22Rv1 (cell line): Measurements from ENCODE around the gene LTBP1.

Experiments used
- ZFX ChIP-seq: fragments of 450-650 bp; IDR thresholded peaks from 2 replicates; pipeline ENCODE4 v1.6.1; 2017; ENCODE audit warnings: antibody characterized with exemption, borderline replicate concordance
- TF ChIP-seq, protein P1 (sequence below): fragments of 450-650 bp; IDR thresholded peaks from 2 replicates; pipeline ENCODE4 v1.5.1; 2017; ENCODE audit warnings: mild to moderate bottlenecking

DNA sequence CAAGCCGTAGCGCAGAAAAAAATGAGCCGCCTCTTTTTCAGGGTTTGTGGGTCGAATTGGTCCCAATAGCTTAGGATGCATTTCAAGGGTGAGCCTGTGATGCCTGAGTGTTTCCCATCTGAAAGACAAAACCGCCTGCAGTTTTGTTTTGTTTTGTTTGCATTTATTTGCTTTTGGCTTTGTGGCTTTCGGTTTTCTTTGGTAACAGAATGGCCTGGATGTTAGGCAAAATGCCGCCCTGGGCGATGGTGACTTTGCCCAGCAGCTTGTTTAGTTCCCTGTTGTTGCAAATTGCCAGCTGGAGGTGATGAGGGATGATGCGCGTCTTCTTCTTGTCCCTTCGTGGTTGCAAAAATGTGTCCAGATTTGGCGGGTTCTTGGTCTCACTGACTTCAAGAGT lies 109.4 kb downstream of the LTBP1 start:
- TF ChIP-seq, protein P1, sequence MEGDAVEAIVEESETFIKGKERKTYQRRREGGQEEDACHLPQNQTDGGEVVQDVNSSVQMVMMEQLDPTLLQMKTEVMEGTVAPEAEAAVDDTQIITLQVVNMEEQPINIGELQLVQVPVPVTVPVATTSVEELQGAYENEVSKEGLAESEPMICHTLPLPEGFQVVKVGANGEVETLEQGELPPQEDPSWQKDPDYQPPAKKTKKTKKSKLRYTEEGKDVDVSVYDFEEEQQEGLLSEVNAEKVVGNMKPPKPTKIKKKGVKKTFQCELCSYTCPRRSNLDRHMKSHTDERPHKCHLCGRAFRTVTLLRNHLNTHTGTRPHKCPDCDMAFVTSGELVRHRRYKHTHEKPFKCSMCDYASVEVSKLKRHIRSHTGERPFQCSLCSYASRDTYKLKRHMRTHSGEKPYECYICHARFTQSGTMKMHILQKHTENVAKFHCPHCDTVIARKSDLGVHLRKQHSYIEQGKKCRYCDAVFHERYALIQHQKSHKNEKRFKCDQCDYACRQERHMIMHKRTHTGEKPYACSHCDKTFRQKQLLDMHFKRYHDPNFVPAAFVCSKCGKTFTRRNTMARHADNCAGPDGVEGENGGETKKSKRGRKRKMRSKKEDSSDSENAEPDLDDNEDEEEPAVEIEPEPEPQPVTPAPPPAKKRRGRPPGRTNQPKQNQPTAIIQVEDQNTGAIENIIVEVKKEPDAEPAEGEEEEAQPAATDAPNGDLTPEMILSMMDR, result no peak
- TF ChIP-seq ZFX, result no peak
